ENCODE data around the gene EXOSC2. TPM values are rescaled to one million over a fixed set of nuclear protein-coding genes. Genes with fewer than 3 reads are reported as not detected.

EXOSC2 gene
- total and polyA plus RNA-seq, 2 of the 13 experiments (the other 11 are each of a cell fraction or from before 2014, with no cell fraction given), result 27.5 to 63.8 TPM

DNA sequence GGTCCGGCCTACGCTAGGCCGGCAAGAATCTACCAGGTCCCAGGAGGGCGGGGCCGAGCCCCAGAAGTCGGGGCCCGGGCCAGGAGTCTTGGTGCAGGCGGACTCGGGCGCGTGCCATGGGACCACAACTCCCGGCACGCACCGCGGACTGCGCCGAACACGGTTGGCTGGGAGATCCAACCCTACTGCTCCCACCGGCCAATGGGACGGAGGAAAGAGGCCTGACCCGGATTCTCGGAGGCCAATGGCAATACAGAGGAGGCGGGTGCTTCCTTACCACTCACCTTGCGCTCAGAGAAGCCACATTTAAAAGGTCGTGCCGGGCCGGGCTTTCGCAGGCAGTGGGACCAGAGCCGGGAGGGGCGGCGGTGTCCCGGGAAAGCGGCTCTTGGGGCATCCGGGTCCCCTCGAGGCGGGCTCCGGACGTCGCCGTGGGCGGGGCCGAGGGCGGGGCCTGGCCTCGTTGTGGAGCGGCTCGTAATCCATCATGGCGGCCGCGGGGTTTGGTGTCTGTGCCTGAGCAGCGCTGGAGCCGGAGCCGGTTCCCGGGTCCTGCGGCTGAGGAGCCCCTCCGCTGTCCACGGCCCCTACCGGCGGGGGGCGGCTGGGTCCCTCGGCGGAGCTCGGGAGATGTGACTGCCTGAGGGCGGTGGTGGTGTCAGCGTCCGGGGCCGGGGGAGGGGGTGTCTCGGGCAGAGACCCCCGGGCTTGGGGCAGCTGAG, 19.1 kb downstream of the EXOSC2 start (continued):
- TF ChIP-seq, protein P1, sequence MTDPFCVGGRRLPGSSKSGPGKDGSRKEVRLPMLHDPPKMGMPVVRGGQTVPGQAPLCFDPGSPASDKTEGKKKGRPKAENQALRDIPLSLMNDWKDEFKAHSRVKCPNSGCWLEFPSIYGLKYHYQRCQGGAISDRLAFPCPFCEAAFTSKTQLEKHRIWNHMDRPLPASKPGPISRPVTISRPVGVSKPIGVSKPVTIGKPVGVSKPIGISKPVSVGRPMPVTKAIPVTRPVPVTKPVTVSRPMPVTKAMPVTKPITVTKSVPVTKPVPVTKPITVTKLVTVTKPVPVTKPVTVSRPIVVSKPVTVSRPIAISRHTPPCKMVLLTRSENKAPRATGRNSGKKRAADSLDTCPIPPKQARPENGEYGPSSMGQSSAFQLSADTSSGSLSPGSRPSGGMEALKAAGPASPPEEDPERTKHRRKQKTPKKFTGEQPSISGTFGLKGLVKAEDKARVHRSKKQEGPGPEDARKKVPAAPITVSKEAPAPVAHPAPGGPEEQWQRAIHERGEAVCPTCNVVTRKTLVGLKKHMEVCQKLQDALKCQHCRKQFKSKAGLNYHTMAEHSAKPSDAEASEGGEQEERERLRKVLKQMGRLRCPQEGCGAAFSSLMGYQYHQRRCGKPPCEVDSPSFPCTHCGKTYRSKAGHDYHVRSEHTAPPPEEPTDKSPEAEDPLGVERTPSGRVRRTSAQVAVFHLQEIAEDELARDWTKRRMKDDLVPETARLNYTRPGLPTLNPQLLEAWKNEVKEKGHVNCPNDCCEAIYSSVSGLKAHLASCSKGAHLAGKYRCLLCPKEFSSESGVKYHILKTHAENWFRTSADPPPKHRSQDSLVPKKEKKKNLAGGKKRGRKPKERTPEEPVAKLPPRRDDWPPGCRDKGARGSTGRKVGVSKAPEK (CRISPR knock-in tag; IDR thresholded peaks at IDR 0.05; ENCODE audit: borderline replicate concordance), result no peak
- no peak for TF ChIP-seq LCORL (IDR thresholded peaks at IDR 0.05)
- peak; percentile 53; the same call in 1 of the 2 replicates for TF ChIP-seq LCORL (CRISPR knock-in tag; IDR thresholded peaks at IDR 0.05)
- TF ChIP-seq, protein P2, sequence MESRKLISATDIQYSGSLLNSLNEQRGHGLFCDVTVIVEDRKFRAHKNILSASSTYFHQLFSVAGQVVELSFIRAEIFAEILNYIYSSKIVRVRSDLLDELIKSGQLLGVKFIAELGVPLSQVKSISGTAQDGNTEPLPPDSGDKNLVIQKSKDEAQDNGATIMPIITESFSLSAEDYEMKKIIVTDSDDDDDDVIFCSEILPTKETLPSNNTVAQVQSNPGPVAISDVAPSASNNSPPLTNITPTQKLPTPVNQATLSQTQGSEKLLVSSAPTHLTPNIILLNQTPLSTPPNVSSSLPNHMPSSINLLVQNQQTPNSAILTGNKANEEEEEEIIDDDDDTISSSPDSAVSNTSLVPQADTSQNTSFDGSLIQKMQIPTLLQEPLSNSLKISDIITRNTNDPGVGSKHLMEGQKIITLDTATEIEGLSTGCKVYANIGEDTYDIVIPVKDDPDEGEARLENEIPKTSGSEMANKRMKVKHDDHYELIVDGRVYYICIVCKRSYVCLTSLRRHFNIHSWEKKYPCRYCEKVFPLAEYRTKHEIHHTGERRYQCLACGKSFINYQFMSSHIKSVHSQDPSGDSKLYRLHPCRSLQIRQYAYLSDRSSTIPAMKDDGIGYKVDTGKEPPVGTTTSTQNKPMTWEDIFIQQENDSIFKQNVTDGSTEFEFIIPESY (CRISPR knock-in tag; IDR thresholded peaks at IDR 0.05), result no peak
- no peak for TF ChIP-seq HOXD1 (CRISPR knock-in tag; IDR thresholded peaks at IDR 0.05)
- no peak for TF ChIP-seq EZH2 (conservative IDR thresholded peaks at IDR 0.05; ENCODE audit: low read depth, low read length)
- no peak; the same call in 1 of the 2 replicates for TF ChIP-seq BRD4 (CRISPR knock-in tag; IDR thresholded peaks at IDR 0.05)
- no peak for TF ChIP-seq HDAC6 (IDR thresholded peaks at IDR 0.05; ENCODE audit: low read depth, low read length)
- no peak for TF ChIP-seq ZNF3 (CRISPR knock-in tag; IDR thresholded peaks at IDR 0.05)
- peak; percentile 94 for TF ChIP-seq YY1 (IDR thresholded peaks at IDR 0.05; ENCODE audit: insufficient read depth, insufficient replicate concordance, low read depth, low read length)
- no peak for TF ChIP-seq TCF7 (IDR thresholded peaks at IDR 0.05; ENCODE audit: low read depth)
- no peak for TF ChIP-seq ZBTB38 (CRISPR knock-in tag; IDR thresholded peaks at IDR 0.05)
- no peak for TF ChIP-seq ZNF496 (CRISPR knock-in tag; IDR thresholded peaks at IDR 0.05; ENCODE audit: insufficient replicate concordance)
- TF ChIP-seq, protein P3, sequence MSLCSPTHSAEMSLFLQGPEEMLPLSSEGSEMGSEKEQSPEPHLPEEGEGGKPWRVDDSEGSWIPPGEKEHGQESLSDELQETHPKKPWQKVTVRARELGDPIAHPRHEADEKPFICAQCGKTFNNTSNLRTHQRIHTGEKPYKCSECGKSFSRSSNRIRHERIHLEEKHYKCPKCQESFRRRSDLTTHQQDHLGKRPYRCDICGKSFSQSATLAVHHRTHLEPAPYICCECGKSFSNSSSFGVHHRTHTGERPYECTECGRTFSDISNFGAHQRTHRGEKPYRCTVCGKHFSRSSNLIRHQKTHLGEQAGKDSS (CRISPR knock-in tag; IDR thresholded peaks at IDR 0.05; ENCODE audit: borderline replicate concordance, low read depth), result no peak
- no peak for TF ChIP-seq NR2F6 (IDR thresholded peaks at IDR 0.05)
- TF ChIP-seq NR2F6 (CRISPR knock-in tag; IDR thresholded peaks at IDR 0.05), result 0 out of 2 replicates have a peak, but pooled peaks have one; percentile 11
- TF ChIP-seq, protein P4, sequence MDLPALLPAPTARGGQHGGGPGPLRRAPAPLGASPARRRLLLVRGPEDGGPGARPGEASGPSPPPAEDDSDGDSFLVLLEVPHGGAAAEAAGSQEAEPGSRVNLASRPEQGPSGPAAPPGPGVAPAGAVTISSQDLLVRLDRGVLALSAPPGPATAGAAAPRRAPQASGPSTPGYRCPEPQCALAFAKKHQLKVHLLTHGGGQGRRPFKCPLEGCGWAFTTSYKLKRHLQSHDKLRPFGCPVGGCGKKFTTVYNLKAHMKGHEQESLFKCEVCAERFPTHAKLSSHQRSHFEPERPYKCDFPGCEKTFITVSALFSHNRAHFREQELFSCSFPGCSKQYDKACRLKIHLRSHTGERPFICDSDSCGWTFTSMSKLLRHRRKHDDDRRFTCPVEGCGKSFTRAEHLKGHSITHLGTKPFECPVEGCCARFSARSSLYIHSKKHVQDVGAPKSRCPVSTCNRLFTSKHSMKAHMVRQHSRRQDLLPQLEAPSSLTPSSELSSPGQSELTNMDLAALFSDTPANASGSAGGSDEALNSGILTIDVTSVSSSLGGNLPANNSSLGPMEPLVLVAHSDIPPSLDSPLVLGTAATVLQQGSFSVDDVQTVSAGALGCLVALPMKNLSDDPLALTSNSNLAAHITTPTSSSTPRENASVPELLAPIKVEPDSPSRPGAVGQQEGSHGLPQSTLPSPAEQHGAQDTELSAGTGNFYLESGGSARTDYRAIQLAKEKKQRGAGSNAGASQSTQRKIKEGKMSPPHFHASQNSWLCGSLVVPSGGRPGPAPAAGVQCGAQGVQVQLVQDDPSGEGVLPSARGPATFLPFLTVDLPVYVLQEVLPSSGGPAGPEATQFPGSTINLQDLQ (CRISPR knock-in tag; IDR thresholded peaks at IDR 0.05), result no peak
- no peak for TF ChIP-seq ZNF468 (CRISPR knock-in tag; IDR thresholded peaks at IDR 0.05)
- TF ChIP-seq ARHGAP35 (CRISPR knock-in tag; IDR thresholded peaks at IDR 0.05; ENCODE audit: borderline replicate concordance), result no peak; the same call in 1 of the 2 replicates
- TF ChIP-seq, protein P5, sequence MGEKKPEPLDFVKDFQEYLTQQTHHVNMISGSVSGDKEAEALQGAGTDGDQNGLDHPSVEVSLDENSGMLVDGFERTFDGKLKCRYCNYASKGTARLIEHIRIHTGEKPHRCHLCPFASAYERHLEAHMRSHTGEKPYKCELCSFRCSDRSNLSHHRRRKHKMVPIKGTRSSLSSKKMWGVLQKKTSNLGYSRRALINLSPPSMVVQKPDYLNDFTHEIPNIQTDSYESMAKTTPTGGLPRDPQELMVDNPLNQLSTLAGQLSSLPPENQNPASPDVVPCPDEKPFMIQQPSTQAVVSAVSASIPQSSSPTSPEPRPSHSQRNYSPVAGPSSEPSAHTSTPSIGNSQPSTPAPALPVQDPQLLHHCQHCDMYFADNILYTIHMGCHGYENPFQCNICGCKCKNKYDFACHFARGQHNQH (CRISPR knock-in tag; IDR thresholded peaks at IDR 0.05), result peak; percentile 53; the same call in 1 of the 2 replicates
- TF ChIP-seq RARA (CRISPR knock-in tag; IDR thresholded peaks at IDR 0.05), result no peak
